HFF-Myc (cell line): Measurements from ENCODE around the gene CCDC63.

Experiments used
- DNase-seq: peaks from one replicate; pipeline ENCODE4 v3.0.0-alpha.2; 2011; ENCODE audit warnings: low read depth; ENCODE audit errors: extremely low read depth
- H3K4me3 ChIP-seq: replicated peaks from 2 replicates; pipeline ENCODE4 v1.5.1; 2011; ENCODE audit warnings: low read depth, mild to moderate bottlenecking, control low read depth, low read length
- CTCF ChIP-seq: IDR thresholded peaks from 2 replicates; pipeline ENCODE4 v1.5.1; 2012; ENCODE audit warnings: mild to moderate bottlenecking, low read depth, low read length, control low read depth; ENCODE audit errors: missing control alignments

CCDC63 gene

GRCh38 chr12:110936367-110937103 lies 89.7 kb downstream of the CCDC63 start:
- no peak for DNase-seq
- H3K4me3 ChIP-seq: no peak overlapping the region
- no peak for TF ChIP-seq CTCF

- peak; percentile 96 for TF ChIP-seq CTCF
- H3K4me3 ChIP-seq: no peak overlapping the region
- DNase-seq: peak; percentile 12
Measured at GRCh38 chr12:110937104-110937641, 90.4 kb downstream of the CCDC63 start.

GRCh38 chr12:110940296-110940695 lies 93.5 kb downstream of the CCDC63 start:
- no peak for DNase-seq
- TF ChIP-seq CTCF: no peak
- H3K4me3 ChIP-seq: no peak overlapping the region

- TF ChIP-seq CTCF: no peak
- no peak overlapping the region for H3K4me3 ChIP-seq
- DNase-seq: no peak
Measured at GRCh38 chr12:110940933-110941332, 94.1 kb downstream of the CCDC63 start.

GRCh38 chr12:110941391-110941790 lies 94.6 kb downstream of the CCDC63 start:
- TF ChIP-seq CTCF: no peak
- DNase-seq: no peak
- H3K4me3 ChIP-seq: no peak overlapping the region

GRCh38 chr12:110943373-110943772 lies 96.6 kb downstream of the CCDC63 start:
- no peak for TF ChIP-seq CTCF
- H3K4me3 ChIP-seq: no peak overlapping the region
- no peak for DNase-seq
